Osteoblast (primary cell): ENCODE results near the gene UBE2C. TPM values are rescaled to one million over a fixed set of nuclear protein-coding genes. Genes with fewer than 3 reads are reported as not detected.

Experiments
- DNase-seq: peaks from one replicate; pipeline ENCODE4 v3.0.0; 2011; ENCODE audit warnings: low spot score, mixed read lengths; ENCODE audit not compliant: insufficient read length; ENCODE audit errors: missing footprints
- H2AFZ ChIP-seq: 2 replicates; pipeline ENCODE4 v1.6.0; 2011; ENCODE audit warnings: mild to moderate bottlenecking, low read length
- H3K27ac ChIP-seq: 2 replicates; pipeline ENCODE4 v1.5.1; 2011; ENCODE audit warnings: mild to moderate bottlenecking, low read depth, low read length, moderate library complexity
- H3K27me3 ChIP-seq: 2 replicates; pipeline ENCODE4 v1.6.0; 2012; ENCODE audit warnings: mild to moderate bottlenecking, control low read depth, inconsistent platforms, low read length, moderate library complexity; ENCODE audit not compliant: insufficient read depth
- H3K36me3 ChIP-seq: 2 replicates; pipeline ENCODE4 v1.5.1; 2011; ENCODE audit warnings: mild to moderate bottlenecking, low read length, control low read depth, moderate library complexity; ENCODE audit not compliant: insufficient read depth
- H3K4me1 ChIP-seq: 2 replicates; pipeline ENCODE4 v1.5.1; 2011; ENCODE audit warnings: mild to moderate bottlenecking, low read length, control low read depth, moderate library complexity; ENCODE audit not compliant: insufficient read depth
- H3K4me2 ChIP-seq: 2 replicates; pipeline ENCODE4 v1.6.0; 2011; ENCODE audit warnings: mild to moderate bottlenecking, low read length; ENCODE audit not compliant: insufficient read depth
- H3K4me3 ChIP-seq: fragments of 200-600 bp; sonication (generic); 3 replicates; pipeline ENCODE4 v1.5.1; 2012; ENCODE audit warnings: mild to moderate bottlenecking, low read length, inconsistent platforms; ENCODE audit not compliant: insufficient read depth
- H3K79me2 ChIP-seq: 2 replicates; pipeline ENCODE4 v1.6.0; 2012; ENCODE audit warnings: mild to moderate bottlenecking, low read length, control low read depth, inconsistent platforms; ENCODE audit not compliant: insufficient read depth
- H3K9me3 ChIP-seq: 2 replicates; pipeline ENCODE4 v1.5.1; 2011; ENCODE audit warnings: low read depth, low read length, control low read depth
- H4K20me1 ChIP-seq: 2 replicates; pipeline ENCODE4 v1.6.0; 2012; ENCODE audit warnings: mild to moderate bottlenecking, low read length, control low read depth; ENCODE audit not compliant: insufficient read depth
- CTCF ChIP-seq: IDR thresholded peaks from 2 replicates; pipeline ENCODE4 v1.5.1; 2011; ENCODE audit warnings: mild to moderate bottlenecking, low read depth, low read length, moderate library complexity; ENCODE audit errors: extremely low read depth
- total RNA-seq: library from RNA; depleted of rRNA; stranded (reverse); fragments of >200 nt; gene quantifications from 2 replicates; pipeline ENCODE4 v1.2.3, GENCODE V29; 2012

The UBE2C gene
- total RNA-seq, 1 donor = 2.5 TPM

- H3K4me2 ChIP-seq = no peak overlapping the region
- no peaks in the 10 kb centered on the region for H3K9me3 ChIP-seq
- H3K27ac ChIP-seq = no peak overlapping the region
- DNase-seq = no peak
- H3K36me3 ChIP-seq = peaks cover 22% of the 10 kb centered on the region
- H3K27me3 ChIP-seq = no peaks in the 10 kb centered on the region
- TF ChIP-seq CTCF = no peak
- H3K4me1 ChIP-seq = peaks cover 2% of the 10 kb centered on the region
- no peak overlapping the region for H3K4me3 ChIP-seq
- no peak overlapping the region for H2AFZ ChIP-seq
- H3K79me2 ChIP-seq = peaks cover 19% of the 10 kb centered on the region
- H4K20me1 ChIP-seq = peaks cover 11% of the 10 kb centered on the region
Observed at GRCh38 chr20:45850926-45851325, 38.5 kb downstream of the UBE2C start.

GRCh38 chr20:45851501-45851900 lies 39.1 kb downstream of the UBE2C start:
- no peak overlapping the region for H3K4me3 ChIP-seq
- no peak overlapping the region for H3K27ac ChIP-seq
- H3K4me2 ChIP-seq = no peak overlapping the region
- DNase-seq = no peak
- H3K79me2 ChIP-seq = peaks cover 25% of the 10 kb centered on the region
- H2AFZ ChIP-seq = no peak overlapping the region
- peaks cover 11% of the 10 kb centered on the region for H4K20me1 ChIP-seq
- H3K9me3 ChIP-seq = no peaks in the 10 kb centered on the region
- peaks cover 17% of the 10 kb centered on the region for H3K36me3 ChIP-seq
- no peaks in the 10 kb centered on the region for H3K27me3 ChIP-seq
- peaks cover 8% of the 10 kb centered on the region for H3K4me1 ChIP-seq
- no peak for TF ChIP-seq CTCF

GRCh38 chr20:45852326-45852725 lies 39.9 kb downstream of the UBE2C start:
- H3K4me3 ChIP-seq = no peak overlapping the region
- H2AFZ ChIP-seq = no peak overlapping the region
- peaks cover 16% of the 10 kb centered on the region for H3K36me3 ChIP-seq
- peaks cover 31% of the 10 kb centered on the region for H3K79me2 ChIP-seq
- no peak overlapping the region for H3K4me2 ChIP-seq
- H4K20me1 ChIP-seq = peaks cover 11% of the 10 kb centered on the region
- no peak for TF ChIP-seq CTCF
- peaks cover 10% of the 10 kb centered on the region for H3K4me1 ChIP-seq
- no peaks in the 10 kb centered on the region for H3K9me3 ChIP-seq
- no peak for DNase-seq
- H3K27ac ChIP-seq = no peak overlapping the region
- H3K27me3 ChIP-seq = no peaks in the 10 kb centered on the region

GRCh38 chr20:45853484-45853883 lies 41.0 kb downstream of the UBE2C start:
- Histone ChIP-seq H4K20me1 (peaks cover 11% of the 10 kb centered on the region), H3K4me1 (peaks cover 19% of the 10 kb centered on the region), H3K79me2 (peaks cover 37% of the 10 kb centered on the region), H3K4me2 (no peak overlapping the region), H3K36me3 (peaks cover 12% of the 10 kb centered on the region), H3K9me3 (no peaks in the 10 kb centered on the region), H3K27me3 (no peaks in the 10 kb centered on the region), H2AFZ (no peak overlapping the region), H3K27ac (no peak overlapping the region), H3K4me3 (no peak overlapping the region)
- no peak for TF ChIP-seq CTCF
- no peak for DNase-seq
